ENCODE measurements around the gene C4BPA.

Gene C4BPA

DNA sequence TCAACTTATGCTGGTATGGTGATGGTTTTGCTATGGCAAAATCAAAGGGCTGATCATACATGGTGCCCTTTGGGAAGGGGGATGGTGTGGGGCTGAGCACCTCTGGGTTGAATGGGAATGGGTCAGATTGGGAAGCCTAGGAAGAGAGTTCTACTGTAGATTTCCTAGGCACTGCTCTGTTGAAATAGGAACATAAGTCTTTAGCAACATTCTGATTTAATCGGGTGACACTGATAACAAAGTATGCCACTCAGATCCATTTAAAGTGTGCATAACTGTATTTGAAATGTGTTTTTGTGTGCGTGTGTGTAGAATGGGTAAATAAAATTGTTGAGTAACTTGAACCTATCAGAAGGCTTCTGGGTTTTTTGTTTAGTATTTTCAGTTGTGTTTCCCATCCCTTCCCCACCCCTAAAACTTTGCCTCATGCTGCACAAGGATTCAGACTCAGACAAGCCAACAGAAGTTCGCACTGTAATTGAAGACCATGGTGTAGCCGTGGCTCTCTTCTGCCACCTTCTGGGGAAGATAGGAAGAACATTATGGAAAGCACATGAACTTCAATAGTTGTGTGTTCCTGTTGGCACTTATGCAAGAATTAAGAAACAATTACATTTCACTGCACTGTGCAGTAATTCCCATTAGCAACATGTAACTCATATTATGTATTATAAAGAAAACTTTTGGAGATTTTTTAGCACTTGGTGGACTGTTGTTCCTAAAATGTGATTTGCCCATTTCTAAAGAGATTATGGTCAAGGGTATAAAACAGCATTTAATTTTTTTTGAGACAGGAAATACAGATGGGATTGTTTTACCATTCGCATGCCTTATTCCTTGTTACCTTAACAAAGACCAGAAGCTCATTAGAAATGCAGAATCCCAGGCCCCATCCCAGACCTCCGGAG, 26.3 kb upstream of the C4BPA start:
- DNase-seq, result peak; percentile 71

- DNase-seq, result no peak
These were observed 25.4 kb upstream of the C4BPA start for GRCh38 chr1:207078578-207079132.

GRCh38 chr1:207079706-207080241, 24.3 kb upstream of the C4BPA start:
- DNase-seq, result no peak

DNA sequence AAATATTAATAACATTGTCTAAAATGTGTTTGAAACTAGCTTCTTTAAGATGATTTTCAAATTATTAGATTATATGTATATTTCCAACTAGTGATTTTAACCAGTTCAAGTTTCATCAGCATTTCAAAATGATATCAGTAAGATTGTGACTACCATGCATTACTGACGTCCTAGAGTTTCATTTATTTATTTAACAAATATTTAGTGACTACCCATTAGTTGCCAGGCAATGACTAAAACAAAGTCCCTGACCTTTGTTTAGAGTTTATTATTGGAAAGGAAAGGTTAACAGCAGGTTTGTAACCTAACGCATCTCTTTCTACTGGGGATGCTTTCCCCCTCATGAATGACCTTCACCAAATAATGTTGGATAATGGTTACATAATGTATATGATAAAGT, 22.9 kb upstream of the C4BPA start:
- no peak for DNase-seq

DNA sequence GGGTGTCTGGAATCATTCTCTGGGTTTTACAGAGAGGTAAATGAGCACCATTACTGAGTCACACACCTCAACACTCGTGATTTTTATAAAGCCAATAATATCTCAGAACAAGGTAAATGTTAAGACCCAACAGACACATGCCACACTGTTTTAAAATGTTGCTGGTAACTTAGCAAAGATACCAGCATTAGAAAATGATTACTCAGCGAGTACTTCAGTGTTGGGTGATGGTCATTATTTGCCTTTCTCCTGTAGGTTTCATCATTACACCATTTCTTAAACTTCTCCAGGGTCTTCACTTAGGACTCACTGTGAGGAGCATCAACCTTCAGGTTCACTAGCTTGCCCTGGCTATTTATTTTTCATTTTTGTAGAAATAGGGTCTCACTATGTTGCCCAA, 22.2 kb upstream of the C4BPA start:
- DNase-seq, result no peak

DNA sequence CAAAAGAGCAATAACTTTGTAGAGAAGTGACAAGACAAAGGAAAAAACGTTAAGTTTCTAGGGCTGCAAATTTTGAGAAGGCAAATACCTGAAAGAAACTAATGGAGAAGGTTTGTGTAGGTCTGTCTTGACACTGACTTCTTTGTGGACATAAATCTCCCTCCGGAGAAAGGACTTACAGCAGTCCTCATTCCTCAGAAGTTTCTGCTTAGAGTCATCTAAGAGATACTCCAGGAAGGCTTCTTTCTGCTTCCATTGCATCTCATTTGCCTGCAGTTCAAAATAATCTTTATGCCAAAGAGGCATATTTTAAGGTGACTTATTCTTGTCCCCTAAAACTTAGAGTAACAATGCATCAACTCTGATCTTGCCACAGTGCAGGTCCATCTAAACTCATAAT, 19.8 kb upstream of the C4BPA start:
- DNase-seq, result no peak

GRCh38 chr1:207084701-207085180, 19.3 kb upstream of the C4BPA start:
- DNase-seq, result peak; percentile 38

- no peak for DNase-seq
These were observed 18.1 kb upstream of the C4BPA start for GRCh38 chr1:207085887-207086286.

GRCh38 chr1:207088161-207088560, 15.9 kb upstream of the C4BPA start:
- no peak for DNase-seq

GRCh38 chr1:207088701-207089626, 15.1 kb upstream of the C4BPA start, which contains the start of gene C4BPB:
C4BPB (plus strand) TSS chr1:207088860; CDS start chr1:207089532, 672 bp downstream.
- no peak for DNase-seq

DNA sequence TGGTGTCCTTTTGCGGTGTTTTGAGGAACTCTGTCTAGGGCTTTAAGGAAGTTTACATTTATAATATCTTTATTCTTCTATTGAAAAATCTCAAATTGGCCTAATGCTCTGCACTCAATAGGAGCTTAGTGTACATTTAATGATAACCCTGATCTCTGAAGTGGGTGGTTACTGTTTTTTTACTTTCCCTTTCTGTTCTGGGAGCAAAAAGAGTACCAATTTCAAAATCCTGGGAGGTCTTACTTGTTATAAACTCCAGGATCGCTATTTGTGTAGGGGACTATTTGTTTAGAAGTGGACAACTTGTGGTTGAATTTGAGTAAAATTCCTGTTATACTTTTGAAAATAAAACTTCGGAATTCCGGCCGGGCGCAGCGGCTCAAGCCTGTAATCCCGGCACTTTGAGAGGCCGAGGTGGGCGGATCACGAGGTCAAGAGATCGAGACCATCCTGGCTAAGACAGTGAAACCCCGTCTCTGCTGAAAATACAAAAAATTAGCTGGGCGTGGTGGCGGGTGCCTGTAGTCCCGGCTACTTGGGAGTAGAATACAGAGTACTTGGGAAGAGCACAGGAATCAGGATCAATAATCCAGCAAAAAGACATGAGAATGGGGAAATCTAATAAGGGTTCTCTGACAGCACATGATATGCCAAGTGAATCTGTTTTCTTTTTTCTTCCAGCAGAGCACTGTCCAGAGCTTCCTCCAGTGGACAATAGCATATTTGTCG, 14.2 kb upstream of the C4BPA start:
- DNase-seq, result no peak

DNA sequence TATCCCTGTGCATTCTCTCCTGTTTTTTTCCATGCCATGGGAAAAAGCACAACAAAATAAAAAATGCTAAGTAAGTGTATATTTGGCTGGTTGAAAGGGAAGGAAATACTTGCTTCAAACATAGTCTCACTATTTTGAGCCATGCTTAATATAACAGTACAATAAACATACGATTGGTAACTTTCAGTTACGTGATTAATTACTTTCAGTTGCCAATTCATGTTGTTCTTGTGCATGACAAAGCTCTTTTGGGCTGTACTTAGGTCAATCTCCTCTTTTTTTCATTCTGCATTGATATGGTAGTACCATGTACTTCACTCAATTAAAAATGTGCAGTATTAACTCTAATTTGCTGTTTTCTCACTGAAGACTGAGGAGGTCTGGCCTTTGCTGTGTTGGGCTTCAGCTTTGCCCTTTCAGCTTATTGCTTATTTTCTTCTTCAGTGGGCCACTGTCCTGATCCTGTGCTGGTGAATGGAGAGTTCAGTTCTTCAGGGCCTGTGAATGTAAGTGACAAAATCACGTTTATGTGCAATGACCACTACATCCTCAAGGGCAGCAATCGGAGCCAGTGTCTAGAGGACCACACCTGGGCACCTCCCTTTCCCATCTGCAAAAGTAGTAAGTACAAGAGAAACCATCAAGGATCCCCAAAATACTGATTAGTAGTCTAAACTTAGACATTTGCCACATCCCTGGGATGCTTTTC, 12.7 kb upstream of the C4BPA start:
- no peak for DNase-seq

GRCh38 chr1:207093944-207094343, 10.1 kb upstream of the C4BPA start:
- no peak for DNase-seq

DNA sequence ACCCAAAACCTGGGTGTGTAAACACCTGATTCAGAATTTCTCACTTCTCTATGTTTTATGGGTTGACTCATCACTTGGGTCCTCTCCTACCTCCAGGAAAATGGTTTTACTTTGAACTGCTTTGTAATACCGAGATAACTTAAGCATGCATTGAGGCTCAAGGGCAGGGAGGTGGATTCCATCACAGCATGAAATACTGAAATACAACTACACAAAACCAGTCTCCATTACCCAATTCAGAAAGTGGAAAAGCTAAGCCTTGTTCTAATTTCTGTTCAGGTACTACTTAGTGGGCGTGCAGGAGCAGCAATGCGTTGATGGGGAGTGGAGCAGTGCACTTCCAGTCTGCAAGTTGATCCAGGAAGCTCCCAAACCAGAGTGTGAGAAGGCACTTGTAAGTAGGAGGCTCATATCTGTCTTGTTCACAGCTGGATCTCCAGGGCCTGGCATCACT, 6.1 kb upstream of the C4BPA start:
- DNase-seq, result no peak

GRCh38 chr1:207101720-207102119, 2.3 kb upstream of the C4BPA start:
- no peak for DNase-seq

- no peak for DNase-seq
These were observed 1.9 kb upstream of the C4BPA start for GRCh38 chr1:207102146-207102545.

DNA sequence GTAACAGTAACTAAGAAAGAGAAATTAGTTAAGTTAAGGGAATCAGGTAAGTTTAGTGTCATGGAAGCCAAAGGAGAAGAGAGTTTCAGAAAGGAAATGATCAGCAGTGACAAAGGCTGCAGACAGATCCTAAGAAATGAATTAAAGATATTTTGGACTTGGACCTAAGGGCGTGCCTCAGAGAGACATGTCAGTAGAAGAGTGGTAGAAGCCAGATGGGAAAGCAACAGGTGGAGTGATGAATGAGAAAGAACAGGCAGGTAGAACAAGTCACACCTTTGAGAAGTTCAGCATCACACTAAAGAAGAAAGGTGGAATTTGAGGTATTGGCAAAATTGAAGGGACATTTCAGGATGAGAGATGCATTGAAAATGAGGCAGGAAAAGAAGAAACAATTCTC, 1.4 kb upstream of the C4BPA start:
- DNase-seq, result no peak

GRCh38 chr1:207109004-207109403, 5.0 kb downstream of the C4BPA start:
- DNase-seq, result no peak

- DNase-seq, result no peak
These were observed 8.7 kb downstream of the C4BPA start for GRCh38 chr1:207112616-207113296.

- DNase-seq, result no peak
These were observed 11.2 kb downstream of the C4BPA start for GRCh38 chr1:207115269-207115668.

- no peak for DNase-seq
These were observed 20.4 kb downstream of the C4BPA start for GRCh38 chr1:207124389-207124788.

Measured in DMS79 treated with DMSO at 0.1 percent for 48 hours (cell line).